ENCODE data around the gene GATD1.

DNA sequence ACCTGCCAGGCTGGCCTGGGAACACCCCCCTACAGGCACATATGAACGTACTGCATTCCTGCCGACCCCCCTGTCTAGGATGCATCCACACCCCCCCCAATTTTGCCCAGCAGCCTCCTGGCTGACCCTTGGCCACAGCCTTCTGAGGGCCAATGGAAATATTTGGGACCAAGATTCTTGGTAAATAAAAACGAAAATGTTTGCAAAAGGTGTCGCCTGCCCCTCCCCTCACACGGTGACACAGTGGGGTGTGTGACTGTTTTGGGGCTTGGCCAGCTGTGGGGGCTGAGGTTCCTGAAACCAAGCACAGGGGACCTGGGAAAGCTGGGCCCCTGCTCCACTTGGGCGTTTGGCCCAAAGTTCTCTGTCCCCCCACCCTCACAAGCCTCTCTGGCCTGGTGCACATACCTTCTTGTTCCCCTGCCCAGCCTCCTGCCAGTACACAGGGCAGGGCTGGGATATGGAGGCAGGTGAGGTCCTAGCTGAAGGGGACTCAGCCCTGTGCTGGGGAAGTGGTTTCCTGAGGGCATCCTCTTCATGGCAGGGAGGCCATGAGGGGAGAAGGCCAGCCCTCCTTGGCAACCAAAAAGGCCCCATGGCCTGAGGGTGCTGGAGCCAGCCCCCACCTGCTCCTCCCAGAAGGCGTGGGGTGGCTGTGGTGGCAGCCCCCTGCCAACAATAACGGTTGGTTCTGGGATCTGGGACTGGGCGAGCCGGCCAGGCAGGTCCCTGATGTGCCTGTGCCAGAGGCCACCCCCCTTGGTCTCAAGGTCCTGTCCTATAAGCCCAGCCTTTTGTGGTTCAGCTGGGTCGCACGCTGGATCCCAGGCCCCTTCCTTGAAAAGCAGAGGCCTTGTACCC, 48.3 kb upstream of the GATD1 start:
- TF ChIP-seq, protein P1, sequence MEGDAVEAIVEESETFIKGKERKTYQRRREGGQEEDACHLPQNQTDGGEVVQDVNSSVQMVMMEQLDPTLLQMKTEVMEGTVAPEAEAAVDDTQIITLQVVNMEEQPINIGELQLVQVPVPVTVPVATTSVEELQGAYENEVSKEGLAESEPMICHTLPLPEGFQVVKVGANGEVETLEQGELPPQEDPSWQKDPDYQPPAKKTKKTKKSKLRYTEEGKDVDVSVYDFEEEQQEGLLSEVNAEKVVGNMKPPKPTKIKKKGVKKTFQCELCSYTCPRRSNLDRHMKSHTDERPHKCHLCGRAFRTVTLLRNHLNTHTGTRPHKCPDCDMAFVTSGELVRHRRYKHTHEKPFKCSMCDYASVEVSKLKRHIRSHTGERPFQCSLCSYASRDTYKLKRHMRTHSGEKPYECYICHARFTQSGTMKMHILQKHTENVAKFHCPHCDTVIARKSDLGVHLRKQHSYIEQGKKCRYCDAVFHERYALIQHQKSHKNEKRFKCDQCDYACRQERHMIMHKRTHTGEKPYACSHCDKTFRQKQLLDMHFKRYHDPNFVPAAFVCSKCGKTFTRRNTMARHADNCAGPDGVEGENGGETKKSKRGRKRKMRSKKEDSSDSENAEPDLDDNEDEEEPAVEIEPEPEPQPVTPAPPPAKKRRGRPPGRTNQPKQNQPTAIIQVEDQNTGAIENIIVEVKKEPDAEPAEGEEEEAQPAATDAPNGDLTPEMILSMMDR (IDR thresholded peaks at IDR 0.05; ENCODE audit: insufficient read depth, low read depth, low read length) = no peak
- TF ChIP-seq EZH2 (IDR thresholded peaks at IDR 0.05; ENCODE audit: insufficient read depth, low read length) = no peak
